Measurements from ENCODE around the gene TMC4.
A peak's percentile ranks its signal among the peaks of the same experiment; 100 is the strongest.

Gene TMC4

DNA sequence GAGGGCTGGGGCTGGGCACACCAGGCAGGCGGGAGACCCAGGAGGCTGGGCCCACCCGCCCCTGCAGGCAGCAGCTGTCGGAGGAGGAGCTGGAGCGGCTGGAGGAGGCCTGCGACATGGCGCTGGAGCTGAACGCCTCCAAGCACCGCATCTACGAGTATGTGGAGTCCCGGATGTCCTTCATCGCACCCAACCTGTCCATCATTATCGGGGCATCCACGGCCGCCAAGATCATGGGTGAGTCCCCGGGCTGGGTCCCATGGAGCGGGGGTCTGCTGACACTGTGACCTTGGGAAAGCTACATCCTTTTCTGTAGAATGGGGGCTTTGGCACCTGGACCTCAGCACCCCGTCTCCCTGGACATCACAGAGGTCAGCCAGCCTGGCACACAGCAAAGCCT lies 49.3 kb downstream of the TMC4 start:
- Histone ChIP-seq H3K27me3 (no peaks in the 10 kb centered on the region), H3K4me3 (no peak overlapping the region), H3K4me1 (no peaks in the 10 kb centered on the region), H3K36me3 (peaks cover 88 to 99% (median 93%) of the 10 kb centered on the region in 3 donors), H3K9me3 (no peaks in the 10 kb centered on the region), H3K27ac (no peak overlapping the region)
- DNase-seq = no peak
- intact Hi-C loops (cut with DNase I; ENCODE audit: low total_unique reads) = no loop called here
- TF ChIP-seq, protein P1, sequence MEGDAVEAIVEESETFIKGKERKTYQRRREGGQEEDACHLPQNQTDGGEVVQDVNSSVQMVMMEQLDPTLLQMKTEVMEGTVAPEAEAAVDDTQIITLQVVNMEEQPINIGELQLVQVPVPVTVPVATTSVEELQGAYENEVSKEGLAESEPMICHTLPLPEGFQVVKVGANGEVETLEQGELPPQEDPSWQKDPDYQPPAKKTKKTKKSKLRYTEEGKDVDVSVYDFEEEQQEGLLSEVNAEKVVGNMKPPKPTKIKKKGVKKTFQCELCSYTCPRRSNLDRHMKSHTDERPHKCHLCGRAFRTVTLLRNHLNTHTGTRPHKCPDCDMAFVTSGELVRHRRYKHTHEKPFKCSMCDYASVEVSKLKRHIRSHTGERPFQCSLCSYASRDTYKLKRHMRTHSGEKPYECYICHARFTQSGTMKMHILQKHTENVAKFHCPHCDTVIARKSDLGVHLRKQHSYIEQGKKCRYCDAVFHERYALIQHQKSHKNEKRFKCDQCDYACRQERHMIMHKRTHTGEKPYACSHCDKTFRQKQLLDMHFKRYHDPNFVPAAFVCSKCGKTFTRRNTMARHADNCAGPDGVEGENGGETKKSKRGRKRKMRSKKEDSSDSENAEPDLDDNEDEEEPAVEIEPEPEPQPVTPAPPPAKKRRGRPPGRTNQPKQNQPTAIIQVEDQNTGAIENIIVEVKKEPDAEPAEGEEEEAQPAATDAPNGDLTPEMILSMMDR (IDR thresholded peaks at IDR 0.05) = no peak

DNA sequence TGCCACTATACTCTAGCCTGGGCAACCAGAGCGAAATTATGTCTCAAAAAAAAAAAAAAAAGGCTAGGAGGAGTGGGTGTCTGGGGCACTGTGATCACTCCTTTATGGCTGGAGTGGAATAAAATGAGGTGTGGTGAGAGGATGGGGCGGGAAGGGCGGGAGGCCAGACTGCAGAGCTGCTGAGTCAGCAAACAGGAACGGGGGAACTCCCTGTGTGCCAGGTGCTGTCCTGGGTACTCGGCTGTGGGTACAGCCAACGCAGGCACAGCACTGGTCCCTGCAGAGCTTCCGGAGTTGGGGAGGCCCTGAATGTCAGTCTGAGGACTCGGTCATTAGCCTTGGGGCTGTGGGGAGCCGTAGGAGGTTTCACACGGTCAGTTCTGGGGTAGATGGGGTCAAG lies 51.7 kb downstream of the TMC4 start:
- Histone ChIP-seq H3K4me3 (no peak overlapping the region), H3K4me1 (peaks cover 0 to 10% (median 9%) of the 10 kb centered on the region in 4 donors), H3K36me3 (peaks cover 72 to 85% (median 77%) of the 10 kb centered on the region in 3 donors), H3K27me3 (no peaks in the 10 kb centered on the region), H3K27ac (no peak overlapping the region), H3K9me3 (no peaks in the 10 kb centered on the region)
- no peak for DNase-seq
- intact Hi-C loops (cut with DNase I; ENCODE audit: low total_unique reads) = no loop called here
- TF ChIP-seq, protein P1 (IDR thresholded peaks at IDR 0.05) = no peak

DNA sequence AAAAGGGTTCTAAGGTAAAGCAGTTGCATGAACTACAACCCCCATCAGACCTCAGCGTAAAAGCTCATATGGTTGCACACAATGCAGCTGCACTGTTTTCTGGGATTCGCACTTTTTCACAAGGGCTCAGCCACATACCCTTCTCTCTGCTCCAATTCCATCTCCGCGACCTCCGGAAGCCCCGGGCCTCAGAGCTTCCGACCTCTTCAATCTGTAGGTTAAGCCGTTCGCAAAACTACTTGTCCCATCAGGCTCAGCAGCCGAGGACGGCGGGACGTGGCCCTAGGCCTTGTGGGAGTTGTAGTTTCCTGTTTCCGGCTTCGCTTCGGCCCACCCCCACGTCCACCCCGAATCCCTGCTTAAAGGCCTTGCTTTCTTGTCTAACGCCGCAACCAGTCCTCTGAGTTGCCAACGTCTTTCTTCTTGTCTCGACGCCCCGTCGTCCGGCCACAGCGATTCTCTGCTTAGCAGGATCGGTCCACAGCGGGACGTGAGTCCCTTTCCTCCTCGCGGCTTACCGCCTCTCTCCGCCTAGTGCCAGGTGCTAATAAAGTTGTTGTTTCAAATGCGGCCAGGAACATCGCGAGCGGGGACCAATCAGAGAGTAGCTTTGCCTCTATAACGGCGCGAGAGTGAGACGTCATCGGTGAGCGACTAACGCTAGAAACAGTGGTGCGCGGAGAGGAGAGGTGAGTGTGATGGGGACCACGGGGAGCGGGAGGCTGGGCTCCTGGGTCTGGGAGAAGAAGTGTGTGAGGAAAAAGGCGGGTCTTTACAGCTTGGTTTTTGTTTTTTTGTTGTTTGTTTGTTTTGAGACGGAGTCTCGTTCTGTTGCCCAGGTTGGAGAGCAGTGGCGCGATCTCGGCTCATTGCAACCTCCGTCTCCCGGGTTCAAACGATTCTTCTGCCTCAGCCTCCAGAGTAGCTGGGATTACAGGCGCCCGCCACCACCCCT lies 57.6 kb downstream of the TMC4 start, which contains the start of the genes PRPF31 and TFPT:
Gene PRPF31 (plus strand): TSS at position 646 of the 955 bp plus-strand sequence. CDS start 2,525 bp downstream, outside the sequence.
Gene TFPT (minus strand): TSS at position 549 of the 955 bp plus-strand sequence. CDS start 388 bp downstream, at position 161.
- Histone ChIP-seq H3K4me3 (peak within 1 kb of the TSS; percentile 80 to 82), H3K4me1 (peaks cover 0 to 28% (median 25%) of the 10 kb centered on the region in 4 donors), H3K27me3 (no peaks in the 10 kb centered on the region), H3K27ac (peak within 1 kb of the TSS; percentile 88 to 91), H3K36me3 (peaks cover 27 to 36% (median 34%) of the 10 kb centered on the region in 3 donors), H3K9me3 (no peaks in the 10 kb centered on the region)
- TF ChIP-seq, protein P1 (IDR thresholded peaks at IDR 0.05) = no peak
- intact Hi-C loops (cut with DNase I; ENCODE audit: low total_unique reads) = no loop called here
- peak; percentile 98 for DNase-seq

DNA sequence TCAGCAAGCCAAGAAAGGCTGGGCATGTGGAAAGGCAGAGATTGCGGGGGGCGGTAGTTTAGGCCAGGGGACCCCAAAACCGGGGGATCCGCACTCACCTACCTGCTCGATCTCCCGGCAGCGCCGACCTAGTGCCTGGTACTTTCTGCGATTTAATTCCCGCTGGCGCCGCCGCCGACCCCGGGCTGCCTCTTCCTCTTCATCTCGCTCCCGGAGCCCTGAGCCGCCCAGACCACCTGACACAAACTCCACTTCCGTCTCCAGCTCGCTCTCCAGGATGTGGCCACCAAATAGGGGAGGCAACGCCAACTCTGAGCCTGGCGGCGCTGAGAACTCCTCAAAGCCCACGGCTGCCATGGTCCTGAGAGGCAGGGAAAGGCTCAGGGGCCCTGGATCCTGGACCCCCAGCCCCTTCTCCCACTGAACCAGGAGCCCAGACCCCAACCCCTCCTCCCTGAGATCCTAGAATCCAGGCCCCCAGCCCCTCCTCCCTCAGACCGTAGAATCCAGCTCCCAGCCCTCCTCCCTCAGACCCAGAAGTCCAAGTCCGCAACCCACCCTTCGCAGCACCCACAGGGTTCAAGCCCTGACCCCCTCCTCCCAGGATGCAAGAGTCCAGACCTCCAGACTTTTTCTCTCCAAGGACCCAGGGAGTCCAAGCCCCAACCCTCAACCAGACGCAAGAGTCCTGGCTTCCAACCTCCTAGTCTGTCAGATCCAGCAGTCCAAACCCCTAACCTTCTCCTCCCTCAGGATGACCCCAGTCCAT lies 58.4 kb downstream of the TMC4 start:
- TF ChIP-seq, protein P1 (IDR thresholded peaks at IDR 0.05) = no peak
- Histone ChIP-seq H3K27me3 (no peaks in the 10 kb centered on the region), H3K27ac (peak overlapping the region; percentile 88 to 91), H3K4me3 (peak overlapping the region; percentile 80 to 82), H3K9me3 (no peaks in the 10 kb centered on the region), H3K4me1 (peaks cover 0 to 28% (median 25%) of the 10 kb centered on the region in 4 donors), H3K36me3 (peaks cover 26 to 36% (median 35%) of the 10 kb centered on the region in 3 donors)
- DNase-seq = peak in 1 of 2 donors; percentile 41
- intact Hi-C loops (cut with DNase I; ENCODE audit: low total_unique reads) = no loop called here

Data from tibial artery (tissue), 4 donors.